ENCODE measurements around the gene MISP.

GRCh38 chr19:755063-755462 is 4.2 kb downstream of the MISP start:
- TF ChIP-seq REST (IDR thresholded peaks at IDR 0.05; ENCODE audit: low read depth) (no peak), FOXM1 (IDR thresholded peaks at IDR 0.05; ENCODE audit: borderline replicate concordance, low read depth) (no peak), RAD21 (IDR thresholded peaks at IDR 0.05; ENCODE audit: low read depth) (no peak), TEAD4 (IDR thresholded peaks at IDR 0.05) (no peak), EGR1 (IDR thresholded peaks at IDR 0.05) (no peak), EP300 (IDR thresholded peaks at IDR 0.05; ENCODE audit: borderline replicate concordance) (no peak), TAF1 (IDR thresholded peaks at IDR 0.05; ENCODE audit: low read depth) (no peak)
